Endometrium (tissue), 2 donors: ENCODE data around the gene TMEM150A.
"Not testable (repeated sequence)": the region's sequence is repeated elsewhere in the genome, so short reads cannot be mapped to it uniquely, and the experiment has no call there.

Experiments
- FAIRE-seq: peaks from 2 replicates; lab custom pipeline; 2012; peaks lifted over from hg19 to GRCh38; lab: Jason Lieb, UNC
- donor health status: control.
- donor health status: control.

TMEM150A gene

GRCh38 chr2:85611705-85612587 is 9.4 kb upstream of the TMEM150A start, which contains the start of gene C2orf68:
TSS of gene C2orf68 (minus strand) at chr2:85612066. CDS start at chr2:85611984, 82 bp downstream.
- FAIRE-seq: no peak

GRCh38 chr2:85611217-85611704 is 8.8 kb upstream of the TMEM150A start:
- no peak for FAIRE-seq

- no peak for FAIRE-seq
Observed at GRCh38 chr2:85607268-85608215, 5.0 kb upstream of the TMEM150A start.

- FAIRE-seq: no peak
Observed at GRCh38 chr2:85606116-85606455, 3.6 kb upstream of the TMEM150A start.

- no peak for FAIRE-seq
Observed at GRCh38 chr2:85605406-85606115, 3.1 kb upstream of the TMEM150A start.

- FAIRE-seq: no peak
Observed at GRCh38 chr2:85604568-85605339, 2.3 kb upstream of the TMEM150A start.

GRCh38 chr2:85604133-85604444 is 1.6 kb upstream of the TMEM150A start:
- not testable (repeated sequence) for FAIRE-seq

GRCh38 chr2:85601771-85602475 is 575 bp downstream of the TMEM150A start:
- no peak for FAIRE-seq

GRCh38 chr2:85600951-85601770 is 1.3 kb downstream of the TMEM150A start:
- FAIRE-seq: no peak

- FAIRE-seq: no peak
Observed at GRCh38 chr2:85600235-85600575, 2.3 kb downstream of the TMEM150A start.

GRCh38 chr2:85599468-85600234 is 2.8 kb downstream of the TMEM150A start:
- FAIRE-seq: no peak

- no peak for FAIRE-seq
Observed at GRCh38 chr2:85598594-85599340, 3.7 kb downstream of the TMEM150A start.

GRCh38 chr2:85597241-85597640 is 5.3 kb downstream of the TMEM150A start:
- FAIRE-seq: no peak

- FAIRE-seq: no peak
Observed at GRCh38 chr2:85596486-85597143, 5.9 kb downstream of the TMEM150A start.

- no peak for FAIRE-seq
Observed at GRCh38 chr2:85596026-85596333, 6.5 kb downstream of the TMEM150A start.

- FAIRE-seq: peak; percentile 99
Observed at GRCh38 chr2:85595301-85596025, 7.0 kb downstream of the TMEM150A start, which contains the start of gene RNF181. TSS of gene RNF181 (plus strand) at chr2:85595745. CDS start at chr2:85595764, 19 bp downstream.

GRCh38 chr2:85594715-85595300 is 7.7 kb downstream of the TMEM150A start:
- FAIRE-seq: no peak
